GM12878 (cell line): Measurements from ENCODE around the gene NR6A1. TPM values are rescaled to one million over a fixed set of nuclear protein-coding genes. Genes with fewer than 3 reads are reported as not detected.

ENCODE experiments used
- ATAC-seq: fragments of 200-7000 bp; cut with Tn5 transposase; 3 replicates; pipeline ENCODE4 v1.9.1; 2020; ENCODE audit warnings: mild to moderate bottlenecking, moderate library complexity
- BruUV-seq: library from RNA; stranded (reverse); fragments of 400-500 nt; replicated peaks from 2 replicates; lab custom pipeline; 2021; lab: Mats Ljungman, UMichigan
- CTCF ChIA-PET: fragments of 300-600 bp; sonication (Branson Sonifier 250); formaldehyde crosslinking; extraction: SDS; loops from one replicate; lab custom pipeline; 2021; ENCODE audit warnings: inconsistent platforms; lab: Yijun Ruan, JAX
- POLR2A ChIA-PET: fragments of 350-600 bp; formaldehyde crosslinking; extraction: SDS; loops from one replicate; lab custom pipeline; 2021; ENCODE audit warnings: inconsistent platforms; lab: Charles Lee
- RAD21 ChIA-PET: fragments of 300-600 bp; sonication (Branson Sonifier 250); formaldehyde crosslinking; loops from one replicate; lab custom pipeline; 2023; ENCODE audit warnings: antibody characterized with exemption; ENCODE audit not compliant: unreplicated experiment; lab: Charles Lee
- SMC1A ChIA-PET: fragments of 300-600 bp; sonication (Branson Sonifier 250); formaldehyde crosslinking; loops from one replicate; lab custom pipeline; 2023; ENCODE audit not compliant: unreplicated experiment, uncharacterized antibody; lab: Charles Lee
- DNase-seq: peaks from one replicate; pipeline ENCODE4 v3.0.0-alpha.2; 2011; ENCODE audit warnings: low read depth, low spot score
- FAIRE-seq: peaks from 3 replicates; lab custom pipeline; 2011; peaks lifted over from hg19 to GRCh38; lab: Jason Lieb, UNC
- H2AFZ ChIP-seq: 2 replicates; pipeline ENCODE4 v1.6.0; 2011; ENCODE audit warnings: low read depth, low read length, control low read depth; ENCODE audit not compliant: control insufficient read depth
- H3K27ac ChIP-seq: 2 replicates; pipeline ENCODE4 v1.5.1; 2011; ENCODE audit warnings: control low read depth; ENCODE audit not compliant: control insufficient read depth, insufficient read depth
- H3K27me3 ChIP-seq, 2 experiments: replicated peaks in 1 of 2; 2 replicates each; pipeline versions ENCODE4 v1.6.0 to v1.6.1; 2011; ENCODE audit warnings: low read length in 1 of 2; ENCODE audit not compliant: control insufficient read depth in 2 of 2, insufficient read depth in 2 of 2
- H3K36me3 ChIP-seq, 2 experiments: 2 replicates each; pipeline ENCODE4 v1.5.1; 2011; ENCODE audit warnings: low read length in 1 of 2; ENCODE audit not compliant: control insufficient read depth in 2 of 2, insufficient read depth in 2 of 2
- H3K4me1 ChIP-seq: 2 replicates; pipeline ENCODE4 v1.6.1; 2011; ENCODE audit warnings: mild to moderate bottlenecking, low read length, moderate library complexity, mixed read lengths; ENCODE audit not compliant: control insufficient read depth, insufficient read depth
- H3K4me2 ChIP-seq: 2 replicates; pipeline ENCODE4 v1.6.0; 2011; ENCODE audit warnings: control low read depth; ENCODE audit not compliant: control insufficient read depth, insufficient read depth
- H3K4me3 ChIP-seq: fragments of 200-600 bp; sonication (generic); 2 replicates; pipeline ENCODE4 v1.5.1; 2016
- H3K79me2 ChIP-seq: 2 replicates; pipeline ENCODE4 v1.6.0; 2011; ENCODE audit warnings: low read length; ENCODE audit not compliant: control insufficient read depth, insufficient read depth
- H3K9ac ChIP-seq: 2 replicates; pipeline ENCODE4 v1.8.0; 2011; ENCODE audit warnings: low read length, control low read depth, mixed read lengths; ENCODE audit not compliant: control insufficient read depth, insufficient read depth
- H3K9me3 ChIP-seq: replicated peaks from 3 replicates; pipeline ENCODE4 v1.5.1; 2011; ENCODE audit warnings: mild to moderate bottlenecking, low read length; ENCODE audit not compliant: control insufficient read depth, insufficient read depth
- H4K20me1 ChIP-seq: 2 replicates; pipeline ENCODE4 v1.6.0; 2011; ENCODE audit not compliant: control insufficient read depth, insufficient read depth
- ATF7 ChIP-seq: fragments of 450-650 bp; IDR thresholded peaks from 2 replicates; pipeline ENCODE4 v1.6.1; 2016; ENCODE audit warnings: low read depth, mild to moderate bottlenecking
- BCL11A ChIP-seq: IDR thresholded peaks from 2 replicates; pipeline ENCODE4 v1.6.1; 2011; ENCODE audit warnings: low read depth, low read length
- CEBPB ChIP-seq, 2 experiments: fragments of 150-350 bp in 1 of 2; IDR thresholded peaks; 2 replicates each; pipeline ENCODE4 v1.6.1; 2012 to 2014; ENCODE audit warnings: low read depth in 2 of 2, low read length in 2 of 2, borderline replicate concordance in 1 of 2, inconsistent platforms in 1 of 2
- FOXM1 ChIP-seq: IDR thresholded peaks from 2 replicates; pipeline ENCODE4 v1.6.1; 2012; ENCODE audit warnings: low read depth, mild to moderate bottlenecking, inconsistent platforms, low read length, moderate library complexity
- MTA2 ChIP-seq: fragments of 450-650 bp; IDR thresholded peaks from 2 replicates; pipeline ENCODE4 v1.6.1; 2016; ENCODE audit warnings: low read depth, mild to moderate bottlenecking, moderate library complexity
- NFXL1 ChIP-seq: fragments of 450-650 bp; IDR thresholded peaks from 2 replicates; pipeline ENCODE4 v1.6.1; 2017; ENCODE audit warnings: antibody characterized with exemption, mild to moderate bottlenecking, borderline replicate concordance
- RAD21 ChIP-seq: IDR thresholded peaks from 2 replicates; pipeline ENCODE4 v1.6.1; 2011; ENCODE audit warnings: mild to moderate bottlenecking, low read depth, low read length, moderate library complexity; ENCODE audit not compliant: insufficient read depth
- RBBP5 ChIP-seq: fragments of 200-600 bp; sonication (generic); conservative IDR thresholded peaks from 2 replicates; pipeline ENCODE4 v1.6.1; 2016
- SMC3 ChIP-seq: IDR thresholded peaks from 2 replicates; pipeline ENCODE4 v1.6.1; 2011; ENCODE audit warnings: low read length, improper control_type of control experiment, borderline replicate concordance
- TBL1XR1 ChIP-seq: IDR thresholded peaks from 2 replicates; pipeline ENCODE4 v1.6.1; 2012; ENCODE audit warnings: low read depth, low read length, improper control_type of control experiment
- TCF12 ChIP-seq: IDR thresholded peaks from 2 replicates; pipeline ENCODE4 v1.6.1; 2011; ENCODE audit warnings: low read depth, mild to moderate bottlenecking, low read length
- WGBS: methylation state at CpG from one replicate; pipeline ENCODE4 v1.1.6; 2016; ENCODE audit warnings: low lambda C conversion rate; ENCODE audit not compliant: insufficient replicate concordance, insufficient coverage; ENCODE audit errors: missing lambda C conversion rate; 5-methylcytosine and 5-hydroxymethylcytosine counted together
- in situ Hi-C: fragments of 300-500 bp; cut with MboI; formaldehyde crosslinking; loops from 9 replicates; pipeline ENCODE4 v1.14.3; 2018; ENCODE audit warnings: mixed read lengths
- intact Hi-C: fragments of 100-400 bp; cut with micrococcal nuclease; formaldehyde crosslinking; loops from one replicate; pipeline ENCODE4 v1.14.2; 2022; ENCODE audit not compliant: unreplicated experiment
- polyA plus RNA-seq, 11 experiments: library from polyadenylated mRNA; depleted of rRNA in 4 of 11; unstranded in 6 of 11; stranded (reverse) in 5 of 11; fragments of >200 nt; fragmentation: Nextera tagmentation in 4 of 11; fragmentation: Illumina TruSeq in 1 of 11; extraction: Ambion mirVana in 4 of 11; extraction: Trizol in 1 of 11; gene quantifications; 1 replicate in 1 of 11; 2 replicates in 10 of 11; pipeline versions ENCODE4 v1.2.1 to v1.2.3, GENCODE V29; 2011 to 2016; ENCODE audit warnings: inconsistent platforms in 2 of 11, missing spikeins in 2 of 11, low read depth in 1 of 11
- total RNA-seq, 4 experiments: library from RNA; depleted of rRNA in 3 of 4; stranded (reverse); fragments of >200 nt in 3 of 4; fragmentation: Illumina TruSeq in 1 of 4; extraction: Trizol in 1 of 4; gene quantifications; 2 replicates each; pipeline versions ENCODE4 v1.2.1 to v1.2.3, GENCODE V29; 2013 to 2021
- TF ChIP-seq, protein P1 (sequence below): IDR thresholded peaks from 2 replicates; pipeline ENCODE4 v1.6.1; 2012; ENCODE audit warnings: low read depth, low read length, improper control_type of control experiment
- TF ChIP-seq, protein P2 (sequence below): fragments of 450-650 bp; IDR thresholded peaks from 2 replicates; pipeline ENCODE4 v1.6.1; 2016; ENCODE audit warnings: mild to moderate bottlenecking
- TF ChIP-seq, protein P3 (sequence below): fragments of 450-650 bp; IDR thresholded peaks from 2 replicates; pipeline ENCODE4 v1.6.1; 2018; ENCODE audit warnings: mild to moderate bottlenecking, low read depth, moderate library complexity; ENCODE audit not compliant: partially characterized antibody
- TF ChIP-seq, protein P4 (sequence below): fragments of 450-650 bp; IDR thresholded peaks from 2 replicates; pipeline ENCODE4 v1.6.1; 2017; ENCODE audit warnings: mild to moderate bottlenecking, low read depth, inconsistent platforms; ENCODE audit not compliant: poor library complexity, severe bottlenecking

Gene NR6A1
- total and polyA plus RNA-seq, 10 of the 15 experiments (the other 5 are each of a cell fraction or from before 2014, with no cell fraction given), result 1.2 to 9.2 (median 4.6) TPM

DNA sequence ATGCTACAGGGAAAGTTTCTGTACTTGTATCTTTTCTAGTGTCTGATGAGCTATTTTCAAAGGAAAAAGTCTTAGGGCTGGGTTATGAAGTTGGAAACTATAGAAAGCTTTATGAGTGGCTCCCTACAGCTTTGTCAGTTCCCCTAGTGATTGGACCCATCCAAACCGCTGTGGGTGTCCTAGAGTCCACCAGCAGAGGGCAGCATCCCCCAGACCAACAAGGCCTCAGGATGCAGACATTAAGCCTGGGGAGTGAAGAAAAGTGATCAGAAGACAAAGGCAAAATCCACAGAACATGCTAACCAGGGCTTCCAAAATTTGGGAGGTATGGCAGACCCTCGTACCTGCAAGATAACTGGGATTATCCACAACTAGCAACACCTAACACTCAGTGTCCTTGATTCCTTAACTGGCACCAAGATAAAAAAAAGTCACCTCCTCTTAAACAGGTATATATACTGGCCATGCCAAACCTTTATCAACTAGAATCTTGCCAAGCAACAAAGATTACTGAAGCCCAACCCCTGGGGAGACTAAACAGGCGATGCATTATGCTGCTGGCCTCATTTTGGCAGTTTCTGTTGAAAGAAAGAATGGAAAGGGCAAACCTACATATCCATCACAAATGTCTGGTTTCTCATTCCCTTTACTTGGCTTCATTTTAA lies 153.5 kb downstream of the NR6A1 start:
- ATAC-seq (peak; percentile 79), DNase-seq (peak; percentile 56), FAIRE-seq (peak; percentile 49)
- Histone ChIP-seq H3K4me3 (no peak overlapping the region), H3K27ac (no peak overlapping the region), H3K9me3 (no peaks in the 10 kb centered on the region), H4K20me1 (no peaks in the 10 kb centered on the region), H3K36me3 (no peaks in the 10 kb centered on the region), H3K4me1 (peaks cover 15% of the 10 kb centered on the region; the same call in 1 of the 2 replicates), H3K4me2 (no peak overlapping the region), H2AFZ (no peak overlapping the region), H3K27me3 (no peaks in the 10 kb centered on the region), H3K9ac (no peak overlapping the region), H3K79me2 (peaks cover 4% of the 10 kb centered on the region)
- SMC1A ChIA-PET, result interaction anchor here (0.6 to 8.8 kb wide), 48 partner anchors 9 to 237 kb away, joined by 3 to 320 read pairs (median 6); partner anchors contain the start of genes NR6A1 and WDR38
- in situ Hi-C loops (loop anchor here (5.0 to 10.0 kb wide), 3 partner anchors 95 to 757 kb away; no protein-coding TSS in a partner anchor), intact Hi-C loops (loop anchor here (1.0 to 5.0 kb wide), 4 partner anchors 95 to 235 kb away; partner anchors contain the start of genes PSMB7 and WDR38)
- BruUV-seq, result no TSS peak
- 14% methylated on average over 3 of the region's 3 CpGs for WGBS
- CTCF ChIA-PET, result interaction anchor here (0.6 to 9.0 kb wide), 58 partner anchors 9 to 665 kb away, joined by 3 to 424 read pairs (median 5); partner anchors contain the start of genes NR6A1 and WDR38
- POLR2A ChIA-PET, result interaction anchor here (1.1 to 1.9 kb wide), 4 partner anchors 41 to 183 kb away, joined by 3 to 6 read pairs (median 5); no protein-coding TSS in a partner anchor
- RAD21 ChIA-PET, result interaction anchor here (0.5 to 6.4 kb wide), 49 partner anchors 10 to 254 kb away, joined by 3 to 231 read pairs (median 5); partner anchors contain the start of genes NR6A1 and WDR38
- TF ChIP-seq, protein P1, sequence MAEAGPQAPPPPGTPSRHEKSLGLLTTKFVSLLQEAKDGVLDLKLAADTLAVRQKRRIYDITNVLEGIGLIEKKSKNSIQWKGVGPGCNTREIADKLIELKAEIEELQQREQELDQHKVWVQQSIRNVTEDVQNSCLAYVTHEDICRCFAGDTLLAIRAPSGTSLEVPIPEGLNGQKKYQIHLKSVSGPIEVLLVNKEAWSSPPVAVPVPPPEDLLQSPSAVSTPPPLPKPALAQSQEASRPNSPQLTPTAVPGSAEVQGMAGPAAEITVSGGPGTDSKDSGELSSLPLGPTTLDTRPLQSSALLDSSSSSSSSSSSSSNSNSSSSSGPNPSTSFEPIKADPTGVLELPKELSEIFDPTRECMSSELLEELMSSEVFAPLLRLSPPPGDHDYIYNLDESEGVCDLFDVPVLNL, result no peak
- TF ChIP-seq, protein P2, sequence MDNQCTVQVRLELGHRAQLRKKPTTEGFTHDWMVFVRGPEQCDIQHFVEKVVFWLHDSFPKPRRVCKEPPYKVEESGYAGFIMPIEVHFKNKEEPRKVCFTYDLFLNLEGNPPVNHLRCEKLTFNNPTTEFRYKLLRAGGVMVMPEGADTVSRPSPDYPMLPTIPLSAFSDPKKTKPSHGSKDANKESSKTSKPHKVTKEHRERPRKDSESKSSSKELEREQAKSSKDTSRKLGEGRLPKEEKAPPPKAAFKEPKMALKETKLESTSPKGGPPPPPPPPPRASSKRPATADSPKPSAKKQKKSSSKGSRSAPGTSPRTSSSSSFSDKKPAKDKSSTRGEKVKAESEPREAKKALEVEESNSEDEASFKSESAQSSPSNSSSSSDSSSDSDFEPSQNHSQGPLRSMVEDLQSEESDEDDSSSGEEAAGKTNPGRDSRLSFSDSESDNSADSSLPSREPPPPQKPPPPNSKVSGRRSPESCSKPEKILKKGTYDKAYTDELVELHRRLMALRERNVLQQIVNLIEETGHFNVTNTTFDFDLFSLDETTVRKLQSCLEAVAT, result peak; percentile 55; the same call in 1 of the 2 replicates
- TF ChIP-seq BCL11A (no peak), FOXM1 (peak; percentile 57; the same call in 1 of the 2 replicates), ATF7 (0 out of 2 replicates have a peak, but pooled peaks have one; percentile 20), RBBP5 (no peak), MTA2 (no peak), NFXL1 (no peak), CEBPB (IDR thresholded peaks at IDR 0.05; ENCODE audit: borderline replicate concordance in 1 of 2, low read depth in 2 of 2, low read length in 2 of 2) (no peak), TBL1XR1 (no peak), TCF12 (no peak), RAD21 (peak; percentile 99), SMC3 (peak; percentile 99)
- TF ChIP-seq, protein P3, sequence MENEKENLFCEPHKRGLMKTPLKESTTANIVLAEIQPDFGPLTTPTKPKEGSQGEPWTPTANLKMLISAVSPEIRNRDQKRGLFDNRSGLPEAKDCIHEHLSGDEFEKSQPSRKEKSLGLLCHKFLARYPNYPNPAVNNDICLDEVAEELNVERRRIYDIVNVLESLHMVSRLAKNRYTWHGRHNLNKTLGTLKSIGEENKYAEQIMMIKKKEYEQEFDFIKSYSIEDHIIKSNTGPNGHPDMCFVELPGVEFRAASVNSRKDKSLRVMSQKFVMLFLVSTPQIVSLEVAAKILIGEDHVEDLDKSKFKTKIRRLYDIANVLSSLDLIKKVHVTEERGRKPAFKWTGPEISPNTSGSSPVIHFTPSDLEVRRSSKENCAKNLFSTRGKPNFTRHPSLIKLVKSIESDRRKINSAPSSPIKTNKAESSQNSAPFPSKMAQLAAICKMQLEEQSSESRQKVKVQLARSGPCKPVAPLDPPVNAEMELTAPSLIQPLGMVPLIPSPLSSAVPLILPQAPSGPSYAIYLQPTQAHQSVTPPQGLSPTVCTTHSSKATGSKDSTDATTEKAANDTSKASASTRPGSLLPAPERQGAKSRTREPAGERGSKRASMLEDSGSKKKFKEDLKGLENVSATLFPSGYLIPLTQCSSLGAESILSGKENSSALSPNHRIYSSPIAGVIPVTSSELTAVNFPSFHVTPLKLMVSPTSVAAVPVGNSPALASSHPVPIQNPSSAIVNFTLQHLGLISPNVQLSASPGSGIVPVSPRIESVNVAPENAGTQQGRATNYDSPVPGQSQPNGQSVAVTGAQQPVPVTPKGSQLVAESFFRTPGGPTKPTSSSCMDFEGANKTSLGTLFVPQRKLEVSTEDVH, result no peak
- TF ChIP-seq, protein P4, sequence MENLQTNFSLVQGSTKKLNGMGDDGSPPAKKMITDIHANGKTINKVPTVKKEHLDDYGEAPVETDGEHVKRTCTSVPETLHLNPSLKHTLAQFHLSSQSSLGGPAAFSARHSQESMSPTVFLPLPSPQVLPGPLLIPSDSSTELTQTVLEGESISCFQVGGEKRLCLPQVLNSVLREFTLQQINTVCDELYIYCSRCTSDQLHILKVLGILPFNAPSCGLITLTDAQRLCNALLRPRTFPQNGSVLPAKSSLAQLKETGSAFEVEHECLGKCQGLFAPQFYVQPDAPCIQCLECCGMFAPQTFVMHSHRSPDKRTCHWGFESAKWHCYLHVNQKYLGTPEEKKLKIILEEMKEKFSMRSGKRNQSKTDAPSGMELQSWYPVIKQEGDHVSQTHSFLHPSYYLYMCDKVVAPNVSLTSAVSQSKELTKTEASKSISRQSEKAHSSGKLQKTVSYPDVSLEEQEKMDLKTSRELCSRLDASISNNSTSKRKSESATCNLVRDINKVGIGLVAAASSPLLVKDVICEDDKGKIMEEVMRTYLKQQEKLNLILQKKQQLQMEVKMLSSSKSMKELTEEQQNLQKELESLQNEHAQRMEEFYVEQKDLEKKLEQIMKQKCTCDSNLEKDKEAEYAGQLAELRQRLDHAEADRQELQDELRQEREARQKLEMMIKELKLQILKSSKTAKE, result peak; percentile 33
